Measurements from ENCODE around the gene STT3A. TPM values are rescaled to one million over a fixed set of nuclear protein-coding genes. Genes with fewer than 3 reads are reported as not detected.

The STT3A gene
- total and polyA plus RNA-seq, 2 of the 13 experiments (the other 11 are each of a cell fraction or from before 2014, with no cell fraction given) = 229 to 319 TPM

DNA sequence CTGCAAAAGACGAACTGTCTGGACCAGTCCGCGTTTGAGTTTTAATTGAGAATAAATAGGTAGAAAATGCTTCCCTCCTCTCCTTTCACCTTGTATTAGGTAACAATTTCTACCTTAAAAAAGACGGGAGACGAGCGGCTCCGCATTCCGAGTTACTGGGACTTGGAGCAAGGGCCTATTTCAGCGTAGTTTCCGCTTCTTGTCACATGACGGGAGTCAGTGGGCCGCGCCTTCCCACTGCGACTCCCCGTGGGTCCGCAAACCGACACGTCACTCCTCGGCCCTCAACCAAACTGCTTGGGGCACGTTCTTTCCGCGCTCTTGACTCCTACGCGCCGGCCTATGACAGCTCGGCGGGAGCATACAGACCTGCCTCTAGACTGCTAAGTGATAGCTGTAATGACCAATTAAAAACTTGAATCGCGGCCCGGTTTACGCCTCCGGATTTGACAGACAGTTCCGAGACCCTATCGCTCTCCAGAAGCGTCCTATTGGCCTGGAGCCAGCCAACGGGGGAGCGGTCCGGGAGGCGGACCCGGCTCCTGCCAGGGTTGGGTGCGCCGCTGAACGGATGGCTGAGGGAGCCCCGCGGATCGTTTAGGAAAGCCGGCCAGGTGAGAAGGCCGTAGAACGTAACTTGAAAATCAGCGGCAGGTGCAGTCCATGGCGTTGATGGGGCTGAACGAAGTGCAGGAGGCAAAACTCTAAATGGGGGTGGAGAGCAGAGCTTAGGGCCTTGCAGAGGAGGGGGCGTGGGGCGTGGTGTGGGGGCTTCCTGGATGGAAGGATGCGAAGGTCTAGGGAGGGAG, at the start of gene STT3A (continued):
- TF ChIP-seq SIN3A (IDR thresholded peaks at IDR 0.05; ENCODE audit: borderline replicate concordance, low read depth, low read length) = peak; percentile 71; the same call in 1 of the 2 replicates
- no peak for TF ChIP-seq ZKSCAN8 (CRISPR knock-in tag; IDR thresholded peaks at IDR 0.05; ENCODE audit: borderline replicate concordance)
- no peak for TF ChIP-seq ZFAT (CRISPR knock-in tag; conservative IDR thresholded peaks at IDR 0.05)
- peak; percentile 89 for TF ChIP-seq YEATS2 (CRISPR knock-in tag; IDR thresholded peaks at IDR 0.05; ENCODE audit: borderline replicate concordance)
- TF ChIP-seq MED8 (CRISPR knock-in tag; IDR thresholded peaks at IDR 0.05; ENCODE audit: insufficient replicate concordance) = peak; percentile 41
- peak; percentile 87 for TF ChIP-seq SAP130 (CRISPR knock-in tag; IDR thresholded peaks at IDR 0.05; ENCODE audit: low read depth)
- TF ChIP-seq, protein P1, sequence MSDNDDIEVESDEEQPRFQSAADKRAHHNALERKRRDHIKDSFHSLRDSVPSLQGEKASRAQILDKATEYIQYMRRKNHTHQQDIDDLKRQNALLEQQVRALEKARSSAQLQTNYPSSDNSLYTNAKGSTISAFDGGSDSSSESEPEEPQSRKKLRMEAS (IDR thresholded peaks at IDR 0.05) = peak; percentile 89
- TF ChIP-seq, protein P2, sequence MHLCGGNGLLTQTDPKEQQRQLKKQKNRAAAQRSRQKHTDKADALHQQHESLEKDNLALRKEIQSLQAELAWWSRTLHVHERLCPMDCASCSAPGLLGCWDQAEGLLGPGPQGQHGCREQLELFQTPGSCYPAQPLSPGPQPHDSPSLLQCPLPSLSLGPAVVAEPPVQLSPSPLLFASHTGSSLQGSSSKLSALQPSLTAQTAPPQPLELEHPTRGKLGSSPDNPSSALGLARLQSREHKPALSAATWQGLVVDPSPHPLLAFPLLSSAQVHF (CRISPR knock-in tag; IDR thresholded peaks at IDR 0.05) = no peak
- TF ChIP-seq ZNF33B (CRISPR knock-in tag; IDR thresholded peaks at IDR 0.05) = no peak
- TF ChIP-seq ZFP41 (CRISPR knock-in tag; IDR thresholded peaks at IDR 0.05; ENCODE audit: borderline replicate concordance) = no peak
- no peak for TF ChIP-seq CEBPG (CRISPR knock-in tag; IDR thresholded peaks at IDR 0.05)
- 0 out of 2 replicates have a peak, but pooled peaks have one; percentile 68 for TF ChIP-seq ISX (CRISPR knock-in tag; conservative IDR thresholded peaks at IDR 0.05)
- TF ChIP-seq, protein P3, sequence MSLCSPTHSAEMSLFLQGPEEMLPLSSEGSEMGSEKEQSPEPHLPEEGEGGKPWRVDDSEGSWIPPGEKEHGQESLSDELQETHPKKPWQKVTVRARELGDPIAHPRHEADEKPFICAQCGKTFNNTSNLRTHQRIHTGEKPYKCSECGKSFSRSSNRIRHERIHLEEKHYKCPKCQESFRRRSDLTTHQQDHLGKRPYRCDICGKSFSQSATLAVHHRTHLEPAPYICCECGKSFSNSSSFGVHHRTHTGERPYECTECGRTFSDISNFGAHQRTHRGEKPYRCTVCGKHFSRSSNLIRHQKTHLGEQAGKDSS (CRISPR knock-in tag; IDR thresholded peaks at IDR 0.05; ENCODE audit: borderline replicate concordance, low read depth) = no peak
- 0 out of 2 replicates have a peak, but pooled peaks have one; percentile 21 for TF ChIP-seq GATA4 (IDR thresholded peaks at IDR 0.05; ENCODE audit: borderline replicate concordance, low read depth)
- 0 out of 2 replicates have a peak, but pooled peaks have one; percentile 29 for TF ChIP-seq SMYD3 (CRISPR knock-in tag; IDR thresholded peaks at IDR 0.05)
- TF ChIP-seq, protein P4, sequence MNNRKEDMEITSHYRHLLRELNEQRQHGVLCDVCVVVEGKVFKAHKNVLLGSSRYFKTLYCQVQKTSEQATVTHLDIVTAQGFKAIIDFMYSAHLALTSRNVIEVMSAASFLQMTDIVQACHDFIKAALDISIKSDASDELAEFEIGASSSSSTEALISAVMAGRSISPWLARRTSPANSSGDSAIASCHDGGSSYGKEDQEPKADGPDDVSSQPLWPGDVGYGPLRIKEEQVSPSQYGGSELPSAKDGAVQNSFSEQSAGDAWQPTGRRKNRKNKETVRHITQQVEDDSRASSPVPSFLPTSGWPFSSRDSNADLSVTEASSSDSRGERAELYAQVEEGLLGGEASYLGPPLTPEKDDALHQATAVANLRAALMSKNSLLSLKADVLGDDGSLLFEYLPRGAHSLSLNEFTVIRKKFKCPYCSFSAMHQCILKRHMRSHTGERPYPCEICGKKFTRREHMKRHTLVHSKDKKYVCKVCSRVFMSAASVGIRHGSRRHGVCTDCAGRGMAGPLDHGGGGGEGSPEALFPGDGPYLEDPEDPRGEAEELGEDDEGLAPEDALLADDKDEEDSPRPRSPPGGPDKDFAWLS (CRISPR knock-in tag; IDR thresholded peaks at IDR 0.05; ENCODE audit: borderline replicate concordance) = no peak
- TF ChIP-seq CEBPB (IDR thresholded peaks at IDR 0.05; ENCODE audit: borderline replicate concordance, low read depth, low read length) = no peak
- 0 out of 2 replicates have a peak, but pooled peaks have one; percentile 36 for TF ChIP-seq ZSCAN30 (CRISPR knock-in tag; IDR thresholded peaks at IDR 0.05)
- peak; percentile 49; the same call in 1 of the 2 replicates for TF ChIP-seq ZNF776 (CRISPR knock-in tag; IDR thresholded peaks at IDR 0.05)
- no peak for TF ChIP-seq PTBP1 (IDR thresholded peaks at IDR 0.05; ENCODE audit: low read depth, low read length, poor library complexity, severe bottlenecking)
- peak; percentile 63; the same call in 1 of the 2 replicates for TF ChIP-seq FOXC1 (CRISPR knock-in tag; IDR thresholded peaks at IDR 0.05; ENCODE audit: borderline replicate concordance)
- no peak for TF ChIP-seq RFXANK (CRISPR knock-in tag; IDR thresholded peaks at IDR 0.05)
- TF ChIP-seq, protein P5, sequence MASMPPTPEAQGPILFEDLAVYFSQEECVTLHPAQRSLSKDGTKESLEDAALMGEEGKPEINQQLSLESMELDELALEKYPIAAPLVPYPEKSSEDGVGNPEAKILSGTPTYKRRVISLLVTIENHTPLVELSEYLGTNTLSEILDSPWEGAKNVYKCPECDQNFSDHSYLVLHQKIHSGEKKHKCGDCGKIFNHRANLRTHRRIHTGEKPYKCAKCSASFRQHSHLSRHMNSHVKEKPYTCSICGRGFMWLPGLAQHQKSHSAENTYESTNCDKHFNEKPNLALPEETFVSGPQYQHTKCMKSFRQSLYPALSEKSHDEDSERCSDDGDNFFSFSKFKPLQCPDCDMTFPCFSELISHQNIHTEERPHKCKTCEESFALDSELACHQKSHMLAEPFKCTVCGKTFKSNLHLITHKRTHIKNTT (CRISPR knock-in tag; IDR thresholded peaks at IDR 0.05) = no peak
- TF ChIP-seq, protein P6, sequence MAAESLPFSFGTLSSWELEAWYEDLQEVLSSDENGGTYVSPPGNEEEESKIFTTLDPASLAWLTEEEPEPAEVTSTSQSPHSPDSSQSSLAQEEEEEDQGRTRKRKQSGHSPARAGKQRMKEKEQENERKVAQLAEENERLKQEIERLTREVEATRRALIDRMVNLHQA (CRISPR knock-in tag; IDR thresholded peaks at IDR 0.05) = no peak
- TF ChIP-seq THYN1 (CRISPR knock-in tag; IDR thresholded peaks at IDR 0.05; ENCODE audit: borderline replicate concordance, low read depth) = 0 out of 2 replicates have a peak, but pooled peaks have one; percentile 24
- TF ChIP-seq FLYWCH1 (CRISPR knock-in tag; IDR thresholded peaks at IDR 0.05) = no peak
